ENCODE results near the gene EXOC4.
A peak's percentile ranks its signal among the peaks of the same experiment; 100 is the strongest.
"Not testable (repeated sequence)": the region's sequence is repeated elsewhere in the genome, so short reads cannot be mapped to it uniquely, and the experiment has no call there.

The EXOC4 gene

GRCh38 chr7:133906553-133906952 is 653.7 kb downstream of the EXOC4 start:
- not testable (repeated sequence) for DNase-seq

- peak in 1 of 2 experiments; percentile 35 for DNase-seq
These were observed 657.9 kb downstream of the EXOC4 start for GRCh38 chr7:133910761-133911160.

- no peak for DNase-seq
These were observed 658.8 kb downstream of the EXOC4 start for GRCh38 chr7:133911724-133912123.

- DNase-seq = no peak
These were observed 660.2 kb downstream of the EXOC4 start for GRCh38 chr7:133912916-133913697.

GRCh38 chr7:133916621-133917020 is 663.7 kb downstream of the EXOC4 start:
- DNase-seq = no peak

GRCh38 chr7:133919810-133920209 is 666.9 kb downstream of the EXOC4 start:
- DNase-seq = no peak

GRCh38 chr7:133921635-133922182 is 668.8 kb downstream of the EXOC4 start:
- no peak for DNase-seq

- no peak for DNase-seq
These were observed 671.1 kb downstream of the EXOC4 start for GRCh38 chr7:133923974-133924373.

- DNase-seq = no peak
These were observed 678.2 kb downstream of the EXOC4 start for GRCh38 chr7:133931053-133931452.

- no peak for DNase-seq
These were observed 679.7 kb downstream of the EXOC4 start for GRCh38 chr7:133932591-133932990.

GRCh38 chr7:133934262-133934976 is 681.5 kb downstream of the EXOC4 start:
- DNase-seq = no peak

- DNase-seq = no peak
These were observed 682.1 kb downstream of the EXOC4 start for GRCh38 chr7:133934977-133935330.

GRCh38 chr7:133936074-133936473 is 683.2 kb downstream of the EXOC4 start:
- no peak for DNase-seq

- DNase-seq = no peak
These were observed 684.9 kb downstream of the EXOC4 start for GRCh38 chr7:133937786-133938185.

- DNase-seq = no peak
These were observed 687.5 kb downstream of the EXOC4 start for GRCh38 chr7:133940368-133940767.

- DNase-seq = no peak
These were observed 688.6 kb downstream of the EXOC4 start for GRCh38 chr7:133941496-133941895.

GRCh38 chr7:133945497-133945896 is 692.6 kb downstream of the EXOC4 start:
- DNase-seq = no peak

GRCh38 chr7:133947458-133948254 is 694.8 kb downstream of the EXOC4 start:
- no peak for DNase-seq

- no peak for DNase-seq
These were observed 695.7 kb downstream of the EXOC4 start for GRCh38 chr7:133948588-133948987.

- DNase-seq = no peak
These were observed 698.0 kb downstream of the EXOC4 start for GRCh38 chr7:133950855-133951254.

- DNase-seq = no peak
These were observed 702.3 kb downstream of the EXOC4 start for GRCh38 chr7:133955208-133955607.

GRCh38 chr7:133957845-133958244 is 705.0 kb downstream of the EXOC4 start:
- no peak for DNase-seq

GRCh38 chr7:133958822-133959221 is 705.9 kb downstream of the EXOC4 start:
- no peak for DNase-seq

Data from SHP77 (cell line).